GM18499 (cell line): ENCODE results near the gene PRSS48.
A peak's percentile ranks its signal among the peaks of the same experiment; 100 is the strongest.
"Not testable (repeated sequence)": the region's sequence is repeated elsewhere in the genome, so short reads cannot be mapped to it uniquely, and the experiment has no call there.

Experiments used
- ATAC-seq: cut with Tn5 transposase; IDR thresholded peaks from one replicate; pipeline ENCODE4 v1.9.1; 2021; ENCODE audit warnings: moderate number of reproducible peaks; ENCODE audit not compliant: insufficient read depth, unreplicated experiment

PRSS48 gene

GRCh38 chr4:151259752-151260151, 17.2 kb upstream of the PRSS48 start:
- ATAC-seq: no peak

DNA sequence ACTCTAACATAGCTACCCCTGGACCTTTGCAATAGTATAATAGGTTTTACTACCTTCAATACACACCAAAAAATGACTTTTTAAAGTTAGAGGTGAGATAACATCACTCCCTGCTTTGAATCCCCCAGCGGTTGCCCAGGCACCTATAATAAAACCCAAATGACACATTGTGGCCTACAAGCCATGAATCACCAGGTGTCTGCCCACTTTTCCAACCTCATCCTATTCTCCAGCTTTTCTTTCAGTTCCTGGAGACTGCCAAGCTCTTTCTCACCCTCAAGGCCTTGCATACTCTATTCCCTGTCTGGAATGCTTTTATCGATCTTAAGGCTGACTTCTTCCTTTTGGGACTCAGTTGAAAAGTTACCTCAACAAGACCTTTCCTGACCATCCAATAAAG, 16.4 kb upstream of the PRSS48 start:
- no peak for ATAC-seq

DNA sequence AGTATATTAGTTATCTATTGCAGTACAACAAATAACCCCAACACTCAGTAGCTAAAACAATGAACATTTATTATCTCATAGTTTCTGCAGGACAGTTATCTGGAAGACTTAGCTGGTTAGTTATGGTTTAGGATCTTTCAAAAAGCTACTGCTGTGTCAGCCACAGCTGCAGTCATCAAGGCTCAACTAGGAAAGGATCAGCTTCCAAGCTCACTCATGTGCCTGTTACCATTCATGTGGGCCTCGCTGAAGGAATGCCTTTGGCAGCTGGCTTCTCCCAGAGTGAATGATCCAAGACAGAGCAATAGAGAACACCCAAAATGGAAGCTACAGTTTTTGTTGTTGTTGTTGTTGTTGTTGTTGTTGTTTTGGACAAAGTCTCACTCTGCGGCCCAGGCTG, 13.5 kb upstream of the PRSS48 start:
- ATAC-seq: no peak

GRCh38 chr4:151266497-151266896, 10.5 kb upstream of the PRSS48 start:
- no peak for ATAC-seq

DNA sequence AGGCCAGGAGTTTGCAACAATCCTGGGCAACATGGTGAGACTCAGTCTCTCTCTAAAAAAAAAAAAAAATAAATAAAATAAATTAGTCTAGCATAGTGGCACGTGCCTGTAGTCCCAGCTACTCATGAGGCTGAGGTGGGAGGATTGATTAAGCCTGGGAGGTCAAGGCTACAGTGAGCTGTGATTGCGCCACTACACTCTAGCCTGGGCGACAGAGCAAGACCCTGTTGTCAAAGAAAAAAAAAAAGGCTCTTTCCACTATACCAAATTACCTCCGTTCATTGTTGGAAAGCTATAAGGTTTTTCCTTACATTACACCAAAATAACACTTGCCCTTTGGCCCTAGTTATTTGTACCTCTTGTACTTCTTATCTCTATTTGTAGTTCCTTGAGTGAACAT, 9.9 kb upstream of the PRSS48 start:
- ATAC-seq: no peak

DNA sequence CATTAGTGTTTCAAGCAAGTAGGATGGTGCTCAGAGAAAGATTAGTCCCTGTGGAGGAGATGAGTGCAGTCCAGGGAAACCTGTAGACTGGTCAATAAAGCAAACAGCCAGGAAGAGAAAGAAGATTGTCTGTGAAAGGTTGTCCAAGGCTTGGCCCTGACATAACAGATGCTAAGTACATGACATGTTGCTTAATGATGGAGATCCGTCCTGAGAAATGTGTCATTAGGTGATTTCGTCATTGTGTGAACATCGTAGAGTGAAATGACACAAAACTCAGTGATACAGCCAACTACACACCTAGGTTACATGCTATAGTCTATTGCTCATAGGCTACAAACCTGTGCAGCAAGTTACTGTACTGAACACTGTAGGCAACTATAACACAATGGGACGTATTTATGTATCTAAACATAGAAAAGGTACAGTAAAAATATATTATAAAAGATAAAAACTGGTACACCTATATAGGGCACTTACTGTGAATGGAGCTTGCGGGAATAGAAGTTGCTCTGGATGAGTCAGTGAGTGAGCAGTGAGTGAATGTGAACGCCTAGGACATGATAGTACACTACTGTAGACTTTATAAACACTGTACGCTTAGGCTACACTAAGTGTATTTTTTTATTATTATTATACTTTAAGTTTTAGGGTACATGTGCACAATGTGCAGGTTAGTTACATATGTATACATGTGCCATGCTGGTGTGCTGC, 9.0 kb upstream of the PRSS48 start:
- ATAC-seq: no peak

- not testable (repeated sequence) for ATAC-seq
Observed at GRCh38 chr4:151268905-151269304, 8.1 kb upstream of the PRSS48 start.

DNA sequence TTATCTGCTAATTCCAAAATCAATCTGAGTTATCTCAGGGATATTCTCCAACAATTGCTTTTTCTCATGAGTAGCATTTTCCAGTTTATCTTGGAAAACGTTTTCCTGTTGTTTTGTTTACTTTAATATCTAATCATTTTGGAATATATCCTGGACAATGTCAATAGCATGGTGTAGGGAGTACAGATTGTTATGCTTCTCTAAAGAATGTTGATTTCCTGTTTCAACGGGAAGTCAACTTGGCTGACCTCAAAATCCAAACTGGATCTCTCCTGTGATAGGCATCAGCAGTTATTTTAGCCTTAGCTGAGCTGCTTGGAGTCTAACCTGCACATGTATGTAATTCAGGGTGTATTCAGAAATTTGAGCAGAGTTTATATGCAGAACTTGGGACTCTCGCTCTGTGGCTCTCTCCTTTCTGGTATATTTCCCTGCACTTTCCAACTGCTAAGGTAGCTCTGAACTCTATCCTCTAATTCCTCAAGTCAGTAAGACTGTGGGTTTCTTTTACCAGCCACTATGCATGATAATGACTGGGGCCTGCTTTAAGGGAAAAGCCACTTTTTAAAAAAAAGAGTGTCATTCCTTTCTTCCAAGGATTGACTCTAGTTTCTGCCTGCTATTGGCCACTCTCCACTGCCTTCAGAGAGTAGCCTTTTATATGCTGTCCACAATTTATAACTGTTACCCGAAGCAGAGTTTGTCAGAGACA, 7.7 kb downstream of the PRSS48 start:
- no peak for ATAC-seq

- no peak for ATAC-seq
Observed at GRCh38 chr4:151287409-151287808, 10.4 kb downstream of the PRSS48 start.

GRCh38 chr4:151291485-151291884, 14.5 kb downstream of the PRSS48 start:
- ATAC-seq: no peak

GRCh38 chr4:151292038-151292437, 15.1 kb downstream of the PRSS48 start:
- no peak for ATAC-seq

GRCh38 chr4:151294833-151295496, 18.0 kb downstream of the PRSS48 start:
- ATAC-seq: no peak

DNA sequence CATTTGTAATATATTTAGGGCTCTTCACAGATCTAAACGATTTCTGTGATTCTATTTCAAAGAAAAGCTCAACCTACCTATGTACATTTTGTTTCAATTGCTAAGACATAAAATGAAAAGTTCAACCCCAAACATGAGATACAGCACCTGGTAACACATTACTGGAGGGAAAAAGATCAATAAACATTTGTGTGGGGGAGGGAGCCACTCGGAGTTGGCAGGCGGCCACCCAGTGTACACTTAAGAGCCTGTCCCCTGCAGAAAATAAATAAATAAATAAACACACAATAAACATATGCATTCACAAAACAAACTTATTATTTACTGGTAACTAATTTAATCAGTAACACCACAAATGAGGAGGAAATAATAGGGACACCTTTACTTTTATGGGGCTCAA, 19.3 kb downstream of the PRSS48 start:
- no peak for ATAC-seq

GRCh38 chr4:151297170-151297569, 20.2 kb downstream of the PRSS48 start:
- no peak for ATAC-seq

DNA sequence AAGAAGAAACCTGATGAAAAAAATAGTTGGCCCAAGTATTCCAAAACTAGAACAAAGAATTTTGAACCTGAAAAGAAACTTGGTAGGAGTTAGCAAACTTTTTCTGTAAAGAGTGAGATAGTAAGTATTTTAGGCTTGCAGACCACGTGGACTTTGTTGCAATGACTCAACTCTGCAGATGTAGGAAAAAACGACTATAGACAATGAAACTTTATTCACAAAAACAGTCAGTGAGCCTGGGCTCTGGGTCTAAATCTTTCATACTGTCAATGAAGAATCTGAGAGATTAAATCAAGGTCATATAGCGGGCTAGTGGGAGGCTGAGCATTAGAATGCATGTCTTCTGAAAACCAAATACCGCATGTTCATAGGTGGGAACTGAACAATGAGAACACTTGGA, 25.5 kb downstream of the PRSS48 start:
- ATAC-seq: no peak

GRCh38 chr4:151304226-151304625, 27.3 kb downstream of the PRSS48 start:
- ATAC-seq: no peak

DNA sequence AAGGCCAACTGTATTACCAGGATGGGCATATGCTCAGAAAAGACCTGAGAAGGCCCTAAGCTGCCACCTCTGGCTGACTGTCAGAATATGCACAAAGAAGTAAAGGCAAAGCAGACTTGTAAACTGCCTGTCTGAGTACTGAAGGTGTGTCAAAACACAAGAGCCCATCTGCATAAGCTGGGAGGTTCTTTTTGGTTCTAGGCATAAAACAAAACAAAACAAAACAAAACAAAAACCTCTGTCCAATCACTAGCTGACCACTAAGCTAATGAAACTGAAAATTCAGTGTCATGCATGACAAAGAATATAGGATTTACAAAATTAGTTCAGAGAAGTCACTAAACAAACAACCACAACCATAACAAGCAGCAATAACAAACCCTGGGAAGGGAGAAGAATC, 27.8 kb downstream of the PRSS48 start:
- peak; percentile 74 for ATAC-seq

DNA sequence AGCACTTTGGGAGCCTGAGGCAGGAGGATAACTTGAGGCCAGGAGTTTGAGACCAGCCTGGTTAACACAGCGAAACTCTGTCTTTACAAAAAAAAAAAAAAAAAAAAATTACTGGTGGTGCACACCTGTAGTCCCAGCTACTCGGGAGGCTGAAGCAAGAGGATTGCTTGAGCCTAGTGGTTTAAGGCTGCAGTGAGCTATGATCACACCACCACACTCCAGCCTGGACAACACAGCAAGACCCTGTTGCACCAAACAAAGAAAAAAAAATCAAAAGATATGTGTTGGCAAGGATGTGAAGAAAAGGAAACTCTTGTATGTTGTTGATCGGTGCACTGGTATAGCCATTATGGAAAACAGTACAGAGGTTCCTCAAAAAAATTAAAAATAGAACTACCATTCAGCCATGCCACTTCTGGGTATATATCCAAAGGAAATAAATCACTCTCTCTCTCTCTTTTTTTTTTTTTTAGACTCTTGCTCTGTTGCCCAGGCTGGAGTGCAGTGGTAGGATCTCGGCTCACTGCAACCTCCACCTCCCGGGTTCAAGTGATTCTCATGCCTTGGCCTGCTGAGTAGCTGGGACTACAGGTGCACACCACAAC, 33.3 kb downstream of the PRSS48 start:
- no peak for ATAC-seq

GRCh38 chr4:151313306-151314009, 36.5 kb downstream of the PRSS48 start:
- no peak for ATAC-seq

GRCh38 chr4:151314010-151314355, 37.0 kb downstream of the PRSS48 start:
- ATAC-seq: no peak

DNA sequence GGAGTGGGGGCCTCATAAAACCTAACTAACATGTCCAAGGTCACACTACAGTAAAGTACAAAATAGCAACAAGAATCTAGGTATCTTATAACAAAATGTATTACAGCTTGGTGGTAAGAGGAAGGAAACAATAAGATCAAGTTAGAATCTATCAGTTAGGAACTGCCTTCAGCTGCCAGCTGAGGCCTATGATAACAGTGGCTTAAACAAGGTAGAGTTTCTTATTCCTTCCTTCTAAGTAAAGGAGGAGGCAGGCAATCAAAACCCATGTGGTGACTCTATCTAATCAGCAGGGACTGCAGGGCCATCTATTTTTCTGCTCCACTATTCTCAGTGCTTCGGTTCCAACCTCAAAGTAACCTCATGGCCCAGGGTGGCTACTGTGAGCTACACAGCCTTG, 37.5 kb downstream of the PRSS48 start:
- ATAC-seq: no peak
